Ascending aorta (tissue), 2 donors: ENCODE measurements around the gene SLA2. TPM values are rescaled to one million over a fixed set of nuclear protein-coding genes. Genes with fewer than 3 reads are reported as not detected.
A peak's percentile ranks its signal among the peaks of the same experiment; 100 is the strongest.
"Not testable (repeated sequence)": the region's sequence is repeated elsewhere in the genome, so short reads cannot be mapped to it uniquely, and the experiment has no call there.

Experiments
- DNase-seq, 2 donors: peaks; one replicate each; pipeline ENCODE4 v3.0.0-alpha.2; 2019; ENCODE audit warnings: low spot score in 2 of 2
- H3K27ac ChIP-seq, 2 donors: fragments of 200-600 bp; sonication (generic); one replicate each; pipeline ENCODE4 v1.5.1; 2016 to 2017; ENCODE audit warnings: mild to moderate bottlenecking in 1 of 2
- H3K27me3 ChIP-seq: fragments of 200-600 bp; sonication (generic); one replicate; pipeline ENCODE4 v1.5.1; 2017
- H3K36me3 ChIP-seq, 2 donors: fragments of 200-600 bp; sonication (generic); one replicate each; pipeline ENCODE4 v1.5.1; 2016
- H3K4me1 ChIP-seq, 2 donors: fragments of 200-600 bp; sonication (generic); one replicate each; pipeline ENCODE4 v1.5.1; 2016 to 2017; ENCODE audit warnings: mild to moderate bottlenecking in 1 of 2
- H3K4me3 ChIP-seq, 2 donors: fragments of 200-600 bp; sonication (generic); one replicate each; pipeline ENCODE4 v1.5.1; 2016 to 2017; ENCODE audit warnings: mild to moderate bottlenecking in 1 of 2
- H3K9me3 ChIP-seq, 2 donors: fragments of 200-600 bp; sonication (generic); one replicate each; pipeline ENCODE4 v1.5.1; 2016
- intact Hi-C: fragments of 100-400 bp; cut with DNase I; formaldehyde crosslinking; loops from one replicate; pipeline ENCODE4 v1.15.1; 2023
- total RNA-seq: library from RNA; depleted of rRNA; stranded (reverse); fragments of >200 nt; gene quantifications from one replicate; pipeline ENCODE4 v1.1.0, GENCODE V29; 2016
- TF ChIP-seq, protein P1 (sequence below), 3 experiments: fragments of 200-600 bp in 2 of 3; fragments of 450-650 bp in 1 of 3; sonication (generic) in 2 of 3; IDR thresholded peaks; one replicate each; pipeline ENCODE4 v1.5.1; 2016 to 2019; ENCODE audit warnings: antibody characterized with exemption in 3 of 3, mild to moderate bottlenecking in 1 of 3, moderate library complexity in 1 of 3

SLA2 gene, protein sequence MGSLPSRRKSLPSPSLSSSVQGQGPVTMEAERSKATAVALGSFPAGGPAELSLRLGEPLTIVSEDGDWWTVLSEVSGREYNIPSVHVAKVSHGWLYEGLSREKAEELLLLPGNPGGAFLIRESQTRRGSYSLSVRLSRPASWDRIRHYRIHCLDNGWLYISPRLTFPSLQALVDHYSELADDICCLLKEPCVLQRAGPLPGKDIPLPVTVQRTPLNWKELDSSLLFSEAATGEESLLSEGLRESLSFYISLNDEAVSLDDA
- total RNA-seq, result not detected

DNA sequence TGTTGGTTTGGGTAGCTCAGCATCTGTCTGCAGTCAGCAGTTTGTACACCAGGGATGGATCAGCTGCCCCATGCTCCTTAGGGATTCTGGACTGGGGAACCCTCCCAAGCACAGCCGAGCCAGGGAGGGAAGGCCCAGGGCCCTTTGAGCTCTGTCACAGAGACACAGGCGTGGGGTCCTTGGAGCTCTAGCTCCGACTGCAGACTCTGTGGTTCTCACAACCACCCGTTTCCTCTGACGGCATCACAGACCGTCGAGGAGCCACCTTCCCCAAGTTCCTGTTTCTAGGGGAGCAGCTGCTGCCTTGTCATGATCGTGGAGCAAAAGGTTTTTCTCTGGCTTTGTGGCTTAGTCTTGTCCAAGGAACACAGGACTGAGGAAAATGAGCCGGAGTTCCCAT, at the start of gene SLA2:
Gene SLA2, minus strand, starts transcription at position 199 of the 400 bp plus-strand sequence. CDS start 4,861 bp downstream, outside the sequence.
- Histone ChIP-seq H3K4me3 (peak within 1 kb of the TSS in 1 of 2 donors; percentile 17), H3K36me3 (peaks cover 0 to under 1% of the 10 kb centered on the region in 2 donors), H3K9me3 (no peaks in the 10 kb centered on the region), H3K4me1 (no peaks in the 10 kb centered on the region), H3K27me3 (no peaks in the 10 kb centered on the region), H3K27ac (no peak within 1 kb of the TSS)
- DNase-seq, result no peak
- TF ChIP-seq, protein P1, sequence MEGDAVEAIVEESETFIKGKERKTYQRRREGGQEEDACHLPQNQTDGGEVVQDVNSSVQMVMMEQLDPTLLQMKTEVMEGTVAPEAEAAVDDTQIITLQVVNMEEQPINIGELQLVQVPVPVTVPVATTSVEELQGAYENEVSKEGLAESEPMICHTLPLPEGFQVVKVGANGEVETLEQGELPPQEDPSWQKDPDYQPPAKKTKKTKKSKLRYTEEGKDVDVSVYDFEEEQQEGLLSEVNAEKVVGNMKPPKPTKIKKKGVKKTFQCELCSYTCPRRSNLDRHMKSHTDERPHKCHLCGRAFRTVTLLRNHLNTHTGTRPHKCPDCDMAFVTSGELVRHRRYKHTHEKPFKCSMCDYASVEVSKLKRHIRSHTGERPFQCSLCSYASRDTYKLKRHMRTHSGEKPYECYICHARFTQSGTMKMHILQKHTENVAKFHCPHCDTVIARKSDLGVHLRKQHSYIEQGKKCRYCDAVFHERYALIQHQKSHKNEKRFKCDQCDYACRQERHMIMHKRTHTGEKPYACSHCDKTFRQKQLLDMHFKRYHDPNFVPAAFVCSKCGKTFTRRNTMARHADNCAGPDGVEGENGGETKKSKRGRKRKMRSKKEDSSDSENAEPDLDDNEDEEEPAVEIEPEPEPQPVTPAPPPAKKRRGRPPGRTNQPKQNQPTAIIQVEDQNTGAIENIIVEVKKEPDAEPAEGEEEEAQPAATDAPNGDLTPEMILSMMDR (IDR thresholded peaks at IDR 0.05), result no peak
- intact Hi-C loops, result no loop called here

DNA sequence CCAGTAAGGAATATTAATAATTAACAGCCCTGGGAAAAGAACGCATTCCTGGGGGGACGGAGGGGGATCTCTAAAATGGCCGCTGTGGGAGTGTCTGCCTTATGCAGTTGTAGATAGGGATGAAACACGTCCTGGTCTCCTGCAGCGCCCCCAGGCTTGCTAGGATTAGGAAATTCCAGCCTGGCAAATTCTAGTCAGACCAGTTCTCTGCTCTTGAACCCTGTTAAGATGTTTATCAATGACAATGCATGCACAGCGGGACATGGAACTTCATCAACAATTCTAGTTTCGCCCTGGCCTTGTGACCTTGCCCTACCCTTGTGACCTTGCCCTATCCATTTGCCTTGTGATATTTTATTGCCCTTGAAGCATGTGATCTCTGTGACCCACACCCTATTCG, 49.5 kb upstream of the SLA2 start:
- H3K36me3 ChIP-seq, H3K27me3 ChIP-seq, H3K9me3 ChIP-seq, H3K4me3 ChIP-seq, intact Hi-C loops, H3K27ac ChIP-seq, DNase-seq, H3K4me1 ChIP-seq: not testable (repeated sequence)

DNA sequence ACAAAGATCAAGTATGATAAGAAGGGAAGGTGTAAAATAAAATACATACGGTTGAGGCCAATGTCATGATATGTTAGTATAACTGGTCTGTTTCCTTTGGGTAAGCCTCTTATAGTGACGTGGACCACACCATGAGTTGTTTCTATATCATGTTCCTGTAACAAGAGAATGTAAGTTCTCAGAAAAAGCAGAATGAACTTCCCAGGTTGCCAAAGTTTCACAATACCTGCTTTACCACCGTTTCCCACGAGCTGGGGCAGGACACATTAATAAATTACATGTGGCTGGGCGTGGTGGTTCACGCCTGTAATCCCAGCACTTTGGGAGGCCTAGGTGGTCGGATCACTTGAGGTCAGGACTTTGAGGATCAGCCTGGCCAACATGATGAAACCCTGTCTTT, 42.6 kb upstream of the SLA2 start:
- intact Hi-C loops, result no loop called here
- H3K4me1 ChIP-seq, result no peaks in the 10 kb centered on the region
- DNase-seq, result no peak
- H3K27me3 ChIP-seq, result no peaks in the 10 kb centered on the region
- no peaks in the 10 kb centered on the region for H3K9me3 ChIP-seq
- no peak overlapping the region for H3K4me3 ChIP-seq
- H3K36me3 ChIP-seq, result peaks cover 21 to 38% of the 10 kb centered on the region in 2 donors
- TF ChIP-seq, protein P1 (IDR thresholded peaks at IDR 0.05), result no peak
- H3K27ac ChIP-seq, result no peak overlapping the region

DNA sequence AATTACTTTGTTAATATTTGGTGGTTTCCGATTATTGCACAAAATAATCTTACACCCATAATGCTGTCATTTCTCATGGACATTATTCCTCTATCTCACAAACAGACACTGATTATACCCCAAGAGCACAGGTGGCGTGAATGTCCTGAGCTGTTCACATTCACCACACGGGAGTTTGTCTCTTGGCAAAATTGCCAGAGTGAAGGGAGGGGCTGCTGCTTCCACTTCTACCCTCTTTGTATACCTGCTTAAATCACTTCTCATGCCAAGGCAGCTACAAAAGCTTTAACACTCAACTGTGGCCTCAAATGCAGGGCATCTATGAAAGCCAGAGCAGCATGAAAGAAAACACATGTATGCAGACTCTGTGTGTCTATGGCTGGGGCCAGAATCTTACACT, 41.9 kb upstream of the SLA2 start:
- Histone ChIP-seq H3K27me3 (no peaks in the 10 kb centered on the region), H3K4me1 (no peaks in the 10 kb centered on the region), H3K36me3 (peaks cover 21 to 41% of the 10 kb centered on the region in 2 donors), H3K9me3 (no peaks in the 10 kb centered on the region), H3K27ac (no peak overlapping the region), H3K4me3 (no peak overlapping the region)
- intact Hi-C loops, result no loop called here
- no peak for DNase-seq
- TF ChIP-seq, protein P1 (IDR thresholded peaks at IDR 0.05), result no peak

DNA sequence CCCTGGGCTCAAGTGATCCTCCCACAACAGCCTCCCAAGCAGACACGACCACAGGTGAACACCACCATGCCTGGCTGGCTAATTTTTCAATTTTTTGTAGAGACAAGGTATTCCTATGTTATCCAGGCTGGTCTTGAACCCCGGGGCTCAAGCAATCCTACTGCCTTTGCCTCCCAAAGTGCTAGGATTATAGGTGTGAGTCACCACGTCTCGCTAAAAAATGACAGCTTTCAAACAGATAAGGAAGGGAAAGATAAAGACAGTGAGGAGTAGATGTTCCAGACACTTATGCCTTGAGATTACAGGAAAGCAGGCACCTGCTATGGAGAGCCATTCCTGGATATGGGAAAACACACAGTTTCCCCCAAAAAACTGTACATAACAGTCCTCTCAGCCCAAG, 40.9 kb upstream of the SLA2 start:
- DNase-seq, result no peak
- TF ChIP-seq, protein P1 (IDR thresholded peaks at IDR 0.05), result no peak
- Histone ChIP-seq H3K9me3 (no peaks in the 10 kb centered on the region), H3K36me3 (peaks cover 26 to 49% of the 10 kb centered on the region in 2 donors), H3K4me1 (no peaks in the 10 kb centered on the region), H3K27ac (no peak overlapping the region), H3K4me3 (no peak overlapping the region), H3K27me3 (no peaks in the 10 kb centered on the region)
- intact Hi-C loops, result no loop called here

DNA sequence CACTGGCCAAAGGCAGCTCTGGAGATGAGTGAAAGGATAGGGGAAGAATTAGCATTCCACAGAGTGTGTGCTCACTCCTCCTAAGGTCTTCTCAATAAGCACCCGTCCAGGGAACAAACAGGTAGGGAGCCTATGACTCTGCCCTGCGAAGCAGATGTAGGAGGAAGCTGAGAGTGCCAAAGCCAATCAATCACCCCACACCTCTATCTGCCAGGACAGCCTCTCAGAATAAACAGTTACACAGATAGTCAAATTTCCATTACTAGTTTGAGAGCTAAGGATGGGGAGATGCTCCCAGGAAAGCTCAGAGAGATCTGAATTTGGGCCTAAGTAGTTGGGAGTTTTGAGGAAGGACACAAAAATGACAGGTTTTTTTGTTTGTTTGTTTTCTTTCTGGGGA, 40.5 kb upstream of the SLA2 start:
- peaks cover 26 to 53% of the 10 kb centered on the region in 2 donors for H3K36me3 ChIP-seq
- H3K27me3 ChIP-seq, result no peaks in the 10 kb centered on the region
- intact Hi-C loops, result no loop called here

More for the DNA sequence above, 40.5 kb upstream of the SLA2 start:
- Histone ChIP-seq H3K9me3 (no peaks in the 10 kb centered on the region), H3K27ac (peak overlapping the region in 1 of 2 donors; percentile 18), H3K4me3 (no peak overlapping the region), H3K4me1 (no peaks in the 10 kb centered on the region)
- DNase-seq, result no peak
- TF ChIP-seq, protein P1 (IDR thresholded peaks at IDR 0.05), result no peak
